Gastroesophageal sphincter (tissue), 4 donors: ENCODE measurements around the gene SEMA6A. TPM values are rescaled to one million over a fixed set of nuclear protein-coding genes. Genes with fewer than 3 reads are reported as not detected.

ENCODE experiments used
- ATAC-seq: fragments of 150-250 bp; one replicate; pipeline ENCODE4 v1.9.1; 2016; ENCODE audit warnings: mild to moderate bottlenecking, moderate library complexity
- H3K27ac ChIP-seq, 4 donors: fragments of 200-600 bp; sonication (generic) in 3 of 4; 1 replicate in 3 of 4; 2 replicates in 1 of 4; pipeline ENCODE4 v1.5.1; 2016 to 2019
- H3K27me3 ChIP-seq: fragments of 200-600 bp; sonication (generic); one replicate; pipeline ENCODE4 v1.5.1; 2019
- H3K36me3 ChIP-seq, 2 donors: fragments of 200-600 bp; sonication (generic); one replicate each; pipeline ENCODE4 v1.5.1; 2019; ENCODE audit warnings: control low read depth in 1 of 2
- H3K4me1 ChIP-seq, 3 donors: fragments of 200-600 bp; sonication (generic); 1 replicate in 2 of 3; 2 replicates in 1 of 3; pipeline ENCODE4 v1.5.1; 2016 to 2019; ENCODE audit warnings: control low read depth in 2 of 3
- H3K4me3 ChIP-seq, 2 donors: fragments of 200-600 bp; sonication (generic); one replicate each; pipeline ENCODE4 v1.5.1; 2019; ENCODE audit warnings: mild to moderate bottlenecking in 1 of 2, moderate library complexity in 1 of 2
- H3K9me3 ChIP-seq, 3 donors: fragments of 200-600 bp; sonication (generic); one replicate each; pipeline ENCODE4 v1.5.1; 2017 to 2019; ENCODE audit warnings: control low read depth in 2 of 3
- CTCF ChIP-seq, 4 experiments: fragments of 200-600 bp in 2 of 4; fragments of 450-650 bp in 2 of 4; sonication (generic) in 1 of 4; IDR thresholded peaks; one replicate each; pipeline ENCODE4 v1.5.1; 2017 to 2019; ENCODE audit warnings: antibody characterized with exemption in 4 of 4, mild to moderate bottlenecking in 2 of 4, moderate library complexity in 2 of 4
- EP300 ChIP-seq: sonication (generic); formaldehyde crosslinking; IDR thresholded peaks from one replicate; pipeline ENCODE4 v1.6.1; 2017; ENCODE audit warnings: antibody characterized with exemption, mild to moderate bottlenecking
- POLR2A ChIP-seq, 2 donors: fragments of 450-650 bp; IDR thresholded peaks; one replicate each; pipeline ENCODE4 v1.6.1; 2017; ENCODE audit warnings: antibody characterized with exemption in 2 of 2, mild to moderate bottlenecking in 2 of 2, moderate library complexity in 1 of 2
- POLR2AphosphoS5 ChIP-seq: sonication (generic); formaldehyde crosslinking; IDR thresholded peaks from one replicate; pipeline ENCODE4 v1.6.1; 2017; ENCODE audit warnings: antibody characterized with exemption
- WGBS, 2 donors: methylation state at CpG; one replicate each; pipeline ENCODE4 v1.1.5; 2018; ENCODE audit warnings: low coverage in 1 of 2; 5-methylcytosine and 5-hydroxymethylcytosine counted together
- total RNA-seq, 4 donors: library from RNA; depleted of rRNA; stranded (reverse); fragments of >200 nt; gene quantifications; one replicate each; pipeline ENCODE4 v1.1.0, GENCODE V29; 2016

The SEMA6A gene
- total RNA-seq, 4 donors from 2014 or later: 10.9 to 19.8 (median 17.8) TPM

GRCh38 chr5:116507941-116508655 lies 66.5 kb downstream of the SEMA6A start:
- Histone ChIP-seq H3K4me3 (no peak overlapping the region), H3K9me3 (no peaks in the 10 kb centered on the region), H3K27me3 (no peaks in the 10 kb centered on the region), H3K4me1 (peaks cover 11 to 45% (median 14%) of the 10 kb centered on the region in 3 donors), H3K27ac (peak overlapping the region in 2 of 4 donors; percentile 34 to 53), H3K36me3 (no peaks in the 10 kb centered on the region)
- ATAC-seq: no peak
- 89 to 94% methylated on average over 8 of the region's 10 CpGs for WGBS, 2 donors
- TF ChIP-seq POLR2AphosphoS5 (no peak), CTCF (IDR thresholded peaks at IDR 0.05) (no peak), EP300 (no peak)

GRCh38 chr5:116507051-116507537 lies 67.5 kb downstream of the SEMA6A start:
- Histone ChIP-seq H3K9me3 (no peaks in the 10 kb centered on the region), H3K27me3 (no peaks in the 10 kb centered on the region), H3K27ac (peak overlapping the region in 2 of 4 donors; percentile 34 to 53), H3K4me3 (no peak overlapping the region), H3K4me1 (peaks cover 11 to 55% (median 19%) of the 10 kb centered on the region in 3 donors), H3K36me3 (no peaks in the 10 kb centered on the region)
- ATAC-seq: peak; percentile 79
- TF ChIP-seq POLR2A (IDR thresholded peaks at IDR 0.05) (no peak), POLR2AphosphoS5 (peak; percentile 56)
- 20 to 29% methylated on average over 1 to 3 of the region's 3 CpGs for WGBS, 2 donors

- 36 to 37% methylated on average over 2 of the region's 2 CpGs for WGBS, 2 donors
- peaks cover 11 to 60% (median 19%) of the 10 kb centered on the region in 3 donors for H3K4me1 ChIP-seq
- H3K9me3 ChIP-seq: no peaks in the 10 kb centered on the region
- no peak overlapping the region for H3K27ac ChIP-seq
- peaks cover 0 to 4% of the 10 kb centered on the region in 2 donors for H3K36me3 ChIP-seq
- no peaks in the 10 kb centered on the region for H3K27me3 ChIP-seq
- H3K4me3 ChIP-seq: no peak overlapping the region
- TF ChIP-seq CTCF (IDR thresholded peaks at IDR 0.05) (no peak), POLR2AphosphoS5 (no peak), POLR2A (IDR thresholded peaks at IDR 0.05) (no peak), EP300 (no peak)
- ATAC-seq: no peak
These were observed 68.1 kb downstream of the SEMA6A start for GRCh38 chr5:116506488-116506887.

GRCh38 chr5:116504593-116505166 lies 69.9 kb downstream of the SEMA6A start:
- no peak for TF ChIP-seq POLR2A (IDR thresholded peaks at IDR 0.05)
- TF ChIP-seq CTCF (IDR thresholded peaks at IDR 0.05): no peak
- no peak for TF ChIP-seq EP300
- TF ChIP-seq POLR2AphosphoS5: no peak
- H3K27ac ChIP-seq: no peak overlapping the region
- H3K4me1 ChIP-seq: peaks cover 11 to 44% (median 15%) of the 10 kb centered on the region in 3 donors
- H3K9me3 ChIP-seq: no peaks in the 10 kb centered on the region
- no peak overlapping the region for H3K4me3 ChIP-seq
- ATAC-seq: no peak
- H3K27me3 ChIP-seq: no peaks in the 10 kb centered on the region
- WGBS, 2 donors: 78 to 89% methylated on average over 8 of the region's 8 CpGs
- peaks cover 0 to 5% of the 10 kb centered on the region in 2 donors for H3K36me3 ChIP-seq

GRCh38 chr5:116502616-116503015 lies 72.0 kb downstream of the SEMA6A start:
- Histone ChIP-seq H3K4me3 (no peak overlapping the region), H3K4me1 (peaks cover 11 to 37% (median 12%) of the 10 kb centered on the region in 3 donors), H3K27me3 (no peaks in the 10 kb centered on the region), H3K9me3 (no peaks in the 10 kb centered on the region), H3K27ac (peak overlapping the region in 2 of 4 donors; percentile 21 to 38), H3K36me3 (peaks cover 0 to 5% of the 10 kb centered on the region in 2 donors)
- 0 to 13% methylated on average over 1 to 2 of the region's 3 CpGs for WGBS, 2 donors
- TF ChIP-seq EP300 (no peak), CTCF (IDR thresholded peaks at IDR 0.05) (no peak), POLR2AphosphoS5 (no peak), POLR2A (IDR thresholded peaks at IDR 0.05) (no peak)
- no peak for ATAC-seq
